ENCODE measurements around the gene METTL27. TPM values are rescaled to one million over a fixed set of nuclear protein-coding genes. Genes with fewer than 3 reads are reported as not detected.

The METTL27 gene
- total and polyA plus RNA-seq, 9 of the 15 experiments (the other 6 are each of a cell fraction or from before 2014, with no cell fraction given), result 0.08 to 0.82 (median 0.33) TPM; not detected in 4

GRCh38 chr7:73885975-73886798 is 43.9 kb upstream of the METTL27 start (continued):
- TF ChIP-seq PBX2 (CRISPR knock-in tag; IDR thresholded peaks at IDR 0.05; ENCODE audit: low read depth), result no peak
- TF ChIP-seq PBX2 (tag; conservative IDR thresholded peaks at IDR 0.05; ENCODE audit: low read depth), result 0 out of 2 replicates have a peak, but pooled peaks have one; percentile 47
- TF ChIP-seq DIDO1 (tag; IDR thresholded peaks at IDR 0.05; ENCODE audit: low read depth), result peak; percentile 61
- no peak for TF ChIP-seq CBX5 (IDR thresholded peaks at IDR 0.05; ENCODE audit: borderline replicate concordance, low read depth)
- 0 out of 2 replicates have a peak, but pooled peaks have one; percentile 60 for TF ChIP-seq PATZ1 (CRISPR knock-in tag; IDR thresholded peaks at IDR 0.05; ENCODE audit: borderline replicate concordance)
- TF ChIP-seq TCF3 (CRISPR knock-in tag; IDR thresholded peaks at IDR 0.05), result peak; percentile 100
- no peak for TF ChIP-seq ZNF263 (CRISPR knock-in tag; IDR thresholded peaks at IDR 0.05; ENCODE audit: borderline replicate concordance)
- TF ChIP-seq NFRKB (IDR thresholded peaks at IDR 0.05; ENCODE audit: low read depth), result no peak
- TF ChIP-seq CSDE1 (IDR thresholded peaks at IDR 0.05), result no peak; a peak in 1 of 4 replicates
- TF ChIP-seq CEBPG (CRISPR knock-in tag; IDR thresholded peaks at IDR 0.05), result peak; percentile 88
- TF ChIP-seq CEBPG (tag; conservative IDR thresholded peaks at IDR 0.05 in 1 of 2, IDR thresholded peaks at IDR 0.05 in 1 of 2), result peak; percentile 64 to 77
- TF ChIP-seq HNRNPH1 (optimal IDR thresholded peaks at IDR 0.05; ENCODE audit: low read depth, low read length), result no peak
- no peak for TF ChIP-seq FUS (optimal IDR thresholded peaks at IDR 0.05; ENCODE audit: low read depth, low read length)
- TF ChIP-seq MED1 (CRISPR knock-in tag; IDR thresholded peaks at IDR 0.05; ENCODE audit: borderline replicate concordance), result no peak
- no peak for TF ChIP-seq BRD4 (IDR thresholded peaks at IDR 0.05)
- no peak for TF ChIP-seq THRA (IDR thresholded peaks at IDR 0.05)
- peak; percentile 98 for TF ChIP-seq ZBED1 (IDR thresholded peaks at IDR 0.05)
- TF ChIP-seq SAFB (IDR thresholded peaks at IDR 0.05; ENCODE audit: borderline replicate concordance, low read depth, low read length), result no peak
- peak; percentile 93 for TF ChIP-seq CTBP1 (IDR thresholded peaks at IDR 0.05; ENCODE audit: borderline replicate concordance)
- TF ChIP-seq ZNF830 (CRISPR knock-in tag; IDR thresholded peaks at IDR 0.05), result no peak
- peak; percentile 53; the same call in 1 of the 2 replicates for TF ChIP-seq POLR2G (IDR thresholded peaks at IDR 0.05; ENCODE audit: low read depth, low read length)
